Stimulated activated CD4-positive, alpha-beta T cell treated with anti-CD3 and anti-CD28 coated beads, Interleukin-12 subunit alpha, Interleukin-12 subunit beta, amount 100 ng/mL, for 4 hours (primary cell): Measurements from ENCODE around the gene PIGZ.

Experiments
- DNase-seq: peaks from one replicate; pipeline ENCODE4 v3.0.0-alpha.2; 2020

The PIGZ gene

GRCh38 chr3:197001106-197001971 is 32.7 kb upstream of the PIGZ start:
- no peak for DNase-seq

- no peak for DNase-seq
Observed at GRCh38 chr3:197000211-197000610, 31.6 kb upstream of the PIGZ start.

- no peak for DNase-seq
Observed at GRCh38 chr3:196998966-196999760, 30.5 kb upstream of the PIGZ start.

GRCh38 chr3:196997311-196997710 is 28.7 kb upstream of the PIGZ start:
- no peak for DNase-seq

GRCh38 chr3:196996454-196997265 is 28.0 kb upstream of the PIGZ start:
- no peak for DNase-seq

- DNase-seq, result no peak
Observed at GRCh38 chr3:196995646-196996355, 27.2 kb upstream of the PIGZ start.

- no peak for DNase-seq
Observed at GRCh38 chr3:196995027-196995426, 26.4 kb upstream of the PIGZ start.

GRCh38 chr3:196994056-196994455 is 25.4 kb upstream of the PIGZ start:
- DNase-seq, result no peak

GRCh38 chr3:196992461-196993065 is 23.9 kb upstream of the PIGZ start:
- DNase-seq, result no peak

- no peak for DNase-seq
Observed at GRCh38 chr3:196991581-196992460, 23.2 kb upstream of the PIGZ start.

- DNase-seq, result no peak
Observed at GRCh38 chr3:196990601-196991007, 22.0 kb upstream of the PIGZ start.

GRCh38 chr3:196989721-196990262 is 21.2 kb upstream of the PIGZ start:
- no peak for DNase-seq

GRCh38 chr3:196988241-196989029 is 19.8 kb upstream of the PIGZ start:
- DNase-seq, result no peak

GRCh38 chr3:196987022-196987421 is 18.4 kb upstream of the PIGZ start:
- DNase-seq, result no peak

GRCh38 chr3:196985954-196986885 is 17.6 kb upstream of the PIGZ start:
- no peak for DNase-seq

- no peak for DNase-seq
Observed at GRCh38 chr3:196985298-196985697, 16.7 kb upstream of the PIGZ start.

GRCh38 chr3:196983186-196983585 is 14.6 kb upstream of the PIGZ start:
- DNase-seq, result no peak

GRCh38 chr3:196981657-196982056 is 13.0 kb upstream of the PIGZ start:
- DNase-seq, result no peak

- no peak for DNase-seq
Observed at GRCh38 chr3:196979545-196979944, 10.9 kb upstream of the PIGZ start.
